T-helper 2 cell treated with Interferon-gamma antibody and Interleukin-4, amounts not matched to agents 5 μg/mL and 100 μg/mL, for 36 hours (primary cell): ENCODE measurements around the gene PKP3.

Source experiments
- DNase-seq: peaks from one replicate; pipeline ENCODE4 v3.0.0; 2021; ENCODE audit warnings: low spot score
- H3K27ac Mint-ChIP-seq: one replicate; pipeline ENCODE4 v1.8.0; 2021; ENCODE audit warnings: mild to moderate bottlenecking, mixed read lengths
- H3K27me3 Mint-ChIP-seq: one replicate; pipeline ENCODE4 v1.8.0; 2021; ENCODE audit warnings: low read depth, mixed read lengths
- H3K36me3 Mint-ChIP-seq: one replicate; pipeline ENCODE4 v1.8.0; 2021; ENCODE audit warnings: low read depth, mixed read lengths
- H3K4me1 Mint-ChIP-seq: one replicate; pipeline ENCODE4 v1.8.0; 2021; ENCODE audit warnings: low read depth, mixed read lengths
- H3K4me3 Mint-ChIP-seq: one replicate; pipeline ENCODE4 v1.8.0; 2022; ENCODE audit warnings: mild to moderate bottlenecking, moderate library complexity, mixed read lengths
- H3K9me3 Mint-ChIP-seq: one replicate; pipeline ENCODE4 v1.8.0; 2021; ENCODE audit warnings: mixed read lengths

The PKP3 gene

GRCh38 chr11:447923-448731 is 54.1 kb downstream of the PKP3 start:
- Mint-ChIP-seq H3K27ac (peak overlapping the region; percentile 96), H3K4me1 (peaks cover 11% of the 10 kb centered on the region), H3K36me3 (peaks cover 7% of the 10 kb centered on the region), H3K9me3 (no peaks in the 10 kb centered on the region), H3K27me3 (no peaks in the 10 kb centered on the region), H3K4me3 (peak overlapping the region; percentile 93)
- peak; percentile 91 for DNase-seq

GRCh38 chr11:449889-450808 is 56.1 kb downstream of the PKP3 start, which contains the start of gene PTDSS2:
PTDSS2 (plus strand) TSS chr11:450279; CDS start chr11:450456, 177 bp downstream.
- peak within 1 kb of the TSS; percentile 100 for H3K4me3 Mint-ChIP-seq
- peaks cover 14% of the 10 kb centered on the region for H3K36me3 Mint-ChIP-seq
- peaks cover 11% of the 10 kb centered on the region for H3K4me1 Mint-ChIP-seq
- H3K27ac Mint-ChIP-seq: peak within 1 kb of the TSS; percentile 99
- H3K27me3 Mint-ChIP-seq: no peaks in the 10 kb centered on the region
- peak; percentile 95 for DNase-seq
- no peaks in the 10 kb centered on the region for H3K9me3 Mint-ChIP-seq

GRCh38 chr11:450809-451451 is 56.9 kb downstream of the PKP3 start:
- peak; percentile 50 for DNase-seq
- Mint-ChIP-seq H3K27ac (peak overlapping the region; percentile 99), H3K9me3 (no peaks in the 10 kb centered on the region), H3K27me3 (no peaks in the 10 kb centered on the region), H3K36me3 (peaks cover 16% of the 10 kb centered on the region), H3K4me1 (peaks cover 13% of the 10 kb centered on the region), H3K4me3 (peak overlapping the region; percentile 100)

GRCh38 chr11:451738-452137 is 57.7 kb downstream of the PKP3 start:
- DNase-seq: no peak
- Mint-ChIP-seq H3K4me3 (peak overlapping the region; percentile 100), H3K36me3 (peaks cover 21% of the 10 kb centered on the region), H3K9me3 (no peaks in the 10 kb centered on the region), H3K27me3 (no peaks in the 10 kb centered on the region), H3K4me1 (peaks cover 19% of the 10 kb centered on the region), H3K27ac (peak overlapping the region; percentile 99)

- Mint-ChIP-seq H3K4me1 (peaks cover 24% of the 10 kb centered on the region), H3K9me3 (no peaks in the 10 kb centered on the region), H3K36me3 (peaks cover 21% of the 10 kb centered on the region), H3K27ac (no peak overlapping the region), H3K4me3 (no peak overlapping the region), H3K27me3 (no peaks in the 10 kb centered on the region)
- DNase-seq: no peak
These were observed 58.3 kb downstream of the PKP3 start for GRCh38 chr11:452203-452744.

GRCh38 chr11:452916-453527 is 59.0 kb downstream of the PKP3 start:
- Mint-ChIP-seq H3K36me3 (peaks cover 21% of the 10 kb centered on the region), H3K9me3 (no peaks in the 10 kb centered on the region), H3K4me1 (peaks cover 27% of the 10 kb centered on the region), H3K27me3 (no peaks in the 10 kb centered on the region), H3K27ac (no peak overlapping the region), H3K4me3 (no peak overlapping the region)
- DNase-seq: no peak

- Mint-ChIP-seq H3K4me3 (no peak overlapping the region), H3K4me1 (peaks cover 27% of the 10 kb centered on the region)
These were observed 59.6 kb downstream of the PKP3 start for GRCh38 chr11:453564-453963.

GRCh38 chr11:454043-454442 is 60.0 kb downstream of the PKP3 start:
- H3K27ac Mint-ChIP-seq: no peak overlapping the region
- no peaks in the 10 kb centered on the region for H3K27me3 Mint-ChIP-seq
- H3K4me1 Mint-ChIP-seq: peaks cover 25% of the 10 kb centered on the region

More at GRCh38 chr11:453564-453963, 59.6 kb downstream of the PKP3 start:
- H3K27ac Mint-ChIP-seq: no peak overlapping the region
- H3K36me3 Mint-ChIP-seq: peaks cover 21% of the 10 kb centered on the region
- no peaks in the 10 kb centered on the region for H3K9me3 Mint-ChIP-seq
- no peaks in the 10 kb centered on the region for H3K27me3 Mint-ChIP-seq
- DNase-seq: no peak

More at GRCh38 chr11:454043-454442, 60.0 kb downstream of the PKP3 start:
- Mint-ChIP-seq H3K9me3 (no peaks in the 10 kb centered on the region), H3K36me3 (peaks cover 21% of the 10 kb centered on the region), H3K4me3 (no peak overlapping the region)
- no peak for DNase-seq
